ENCODE measurements around the gene CTBP2.

DNA sequence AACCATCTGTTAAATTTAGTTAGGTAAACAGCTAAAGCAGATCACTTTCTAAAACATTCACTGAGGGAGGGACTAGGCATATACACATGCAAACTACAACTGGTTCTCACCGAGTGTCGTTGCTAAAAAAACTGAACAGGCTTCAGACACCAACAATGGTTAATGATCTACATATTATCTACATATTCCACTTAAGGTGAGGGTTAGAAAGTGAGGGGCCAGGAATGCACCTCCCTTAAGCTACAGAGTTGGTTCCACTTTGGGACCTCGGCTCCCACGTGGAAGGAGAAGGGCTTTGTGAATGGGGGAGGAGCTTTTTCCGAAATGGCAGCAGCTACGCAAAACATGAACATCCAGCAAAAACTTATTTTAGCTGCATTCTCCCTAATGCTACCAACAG is 5.8 kb downstream of the CTBP2 start:
- TF ChIP-seq, protein P1, sequence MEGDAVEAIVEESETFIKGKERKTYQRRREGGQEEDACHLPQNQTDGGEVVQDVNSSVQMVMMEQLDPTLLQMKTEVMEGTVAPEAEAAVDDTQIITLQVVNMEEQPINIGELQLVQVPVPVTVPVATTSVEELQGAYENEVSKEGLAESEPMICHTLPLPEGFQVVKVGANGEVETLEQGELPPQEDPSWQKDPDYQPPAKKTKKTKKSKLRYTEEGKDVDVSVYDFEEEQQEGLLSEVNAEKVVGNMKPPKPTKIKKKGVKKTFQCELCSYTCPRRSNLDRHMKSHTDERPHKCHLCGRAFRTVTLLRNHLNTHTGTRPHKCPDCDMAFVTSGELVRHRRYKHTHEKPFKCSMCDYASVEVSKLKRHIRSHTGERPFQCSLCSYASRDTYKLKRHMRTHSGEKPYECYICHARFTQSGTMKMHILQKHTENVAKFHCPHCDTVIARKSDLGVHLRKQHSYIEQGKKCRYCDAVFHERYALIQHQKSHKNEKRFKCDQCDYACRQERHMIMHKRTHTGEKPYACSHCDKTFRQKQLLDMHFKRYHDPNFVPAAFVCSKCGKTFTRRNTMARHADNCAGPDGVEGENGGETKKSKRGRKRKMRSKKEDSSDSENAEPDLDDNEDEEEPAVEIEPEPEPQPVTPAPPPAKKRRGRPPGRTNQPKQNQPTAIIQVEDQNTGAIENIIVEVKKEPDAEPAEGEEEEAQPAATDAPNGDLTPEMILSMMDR (IDR thresholded peaks at IDR 0.05): no peak
- TF ChIP-seq, protein P2, sequence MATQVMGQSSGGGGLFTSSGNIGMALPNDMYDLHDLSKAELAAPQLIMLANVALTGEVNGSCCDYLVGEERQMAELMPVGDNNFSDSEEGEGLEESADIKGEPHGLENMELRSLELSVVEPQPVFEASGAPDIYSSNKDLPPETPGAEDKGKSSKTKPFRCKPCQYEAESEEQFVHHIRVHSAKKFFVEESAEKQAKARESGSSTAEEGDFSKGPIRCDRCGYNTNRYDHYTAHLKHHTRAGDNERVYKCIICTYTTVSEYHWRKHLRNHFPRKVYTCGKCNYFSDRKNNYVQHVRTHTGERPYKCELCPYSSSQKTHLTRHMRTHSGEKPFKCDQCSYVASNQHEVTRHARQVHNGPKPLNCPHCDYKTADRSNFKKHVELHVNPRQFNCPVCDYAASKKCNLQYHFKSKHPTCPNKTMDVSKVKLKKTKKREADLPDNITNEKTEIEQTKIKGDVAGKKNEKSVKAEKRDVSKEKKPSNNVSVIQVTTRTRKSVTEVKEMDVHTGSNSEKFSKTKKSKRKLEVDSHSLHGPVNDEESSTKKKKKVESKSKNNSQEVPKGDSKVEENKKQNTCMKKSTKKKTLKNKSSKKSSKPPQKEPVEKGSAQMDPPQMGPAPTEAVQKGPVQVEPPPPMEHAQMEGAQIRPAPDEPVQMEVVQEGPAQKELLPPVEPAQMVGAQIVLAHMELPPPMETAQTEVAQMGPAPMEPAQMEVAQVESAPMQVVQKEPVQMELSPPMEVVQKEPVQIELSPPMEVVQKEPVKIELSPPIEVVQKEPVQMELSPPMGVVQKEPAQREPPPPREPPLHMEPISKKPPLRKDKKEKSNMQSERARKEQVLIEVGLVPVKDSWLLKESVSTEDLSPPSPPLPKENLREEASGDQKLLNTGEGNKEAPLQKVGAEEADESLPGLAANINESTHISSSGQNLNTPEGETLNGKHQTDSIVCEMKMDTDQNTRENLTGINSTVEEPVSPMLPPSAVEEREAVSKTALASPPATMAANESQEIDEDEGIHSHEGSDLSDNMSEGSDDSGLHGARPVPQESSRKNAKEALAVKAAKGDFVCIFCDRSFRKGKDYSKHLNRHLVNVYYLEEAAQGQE (IDR thresholded peaks at IDR 0.05; ENCODE audit: insufficient read depth in 1 of 2, low read depth in 2 of 2, low read length in 1 of 2): no peak
- no peak for TF ChIP-seq POLR2AphosphoS5 (IDR thresholded peaks at IDR 0.05; ENCODE audit: low read depth, low read length)
- no peak for TF ChIP-seq SIN3A (IDR thresholded peaks at IDR 0.05; ENCODE audit: borderline replicate concordance, insufficient read depth, low read depth, low read length)

Data from Panc1 (cell line).